Measurements from ENCODE around the gene LTBP1. TPM values are rescaled to one million over a fixed set of nuclear protein-coding genes. Genes with fewer than 3 reads are reported as not detected.

The LTBP1 gene
- total RNA-seq, 2 donors from 2014 or later = 2.2 to 33.8 TPM

- Mint-ChIP-seq H3K36me3 (ENCODE audit: low read depth) (no peaks in the 10 kb centered on the region), H3K4me3 (no peak overlapping the region), H3K27ac (no peak overlapping the region), H3K27me3 (peaks cover 38% of the 10 kb centered on the region), H3K4me1 (peaks cover 4% of the 10 kb centered on the region)
- no peaks in the 10 kb centered on the region for H3K9me3 ChIP-seq (ENCODE audit: control insufficient read depth, low read length, poor library complexity, severe bottlenecking)
- no peak for ATAC-seq
- DNase-seq = no peak
Observed at GRCh38 chr2:33134086-33134771, 187.5 kb downstream of the LTBP1 start.

- Mint-ChIP-seq H3K36me3 (ENCODE audit: low read depth) (no peaks in the 10 kb centered on the region), H3K27ac (no peak overlapping the region), H3K4me3 (no peak overlapping the region), H3K27me3 (peaks cover 42% of the 10 kb centered on the region), H3K4me1 (peaks cover 4% of the 10 kb centered on the region)
- ATAC-seq (no peak), DNase-seq (no peak)
- no peaks in the 10 kb centered on the region for H3K9me3 ChIP-seq (ENCODE audit: control insufficient read depth, low read length, poor library complexity, severe bottlenecking)
Observed at GRCh38 chr2:33134791-33135560, 188.2 kb downstream of the LTBP1 start.

- H3K9me3 ChIP-seq (ENCODE audit: control insufficient read depth, low read length, poor library complexity, severe bottlenecking) = no peaks in the 10 kb centered on the region
- peaks cover 4% of the 10 kb centered on the region for H3K4me1 Mint-ChIP-seq
- H3K36me3 Mint-ChIP-seq (ENCODE audit: low read depth) = no peaks in the 10 kb centered on the region
- H3K4me3 Mint-ChIP-seq = no peak overlapping the region
- DNase-seq = no peak
- no peak for ATAC-seq
- no peak overlapping the region for H3K27ac Mint-ChIP-seq
- peaks cover 38% of the 10 kb centered on the region for H3K27me3 Mint-ChIP-seq
Observed at GRCh38 chr2:33135645-33136044, 188.9 kb downstream of the LTBP1 start.

GRCh38 chr2:33136056-33136455 is 189.3 kb downstream of the LTBP1 start:
- Mint-ChIP-seq H3K36me3 (ENCODE audit: low read depth) (no peaks in the 10 kb centered on the region), H3K27me3 (peaks cover 34% of the 10 kb centered on the region), H3K4me1 (peaks cover 4% of the 10 kb centered on the region), H3K27ac (no peak overlapping the region), H3K4me3 (no peak overlapping the region)
- no peaks in the 10 kb centered on the region for H3K9me3 ChIP-seq (ENCODE audit: control insufficient read depth, low read length, poor library complexity, severe bottlenecking)
- ATAC-seq (no peak), DNase-seq (no peak)

- Mint-ChIP-seq H3K36me3 (ENCODE audit: low read depth) (no peaks in the 10 kb centered on the region), H3K4me1 (peaks cover 4% of the 10 kb centered on the region), H3K27me3 (peaks cover 31% of the 10 kb centered on the region), H3K27ac (no peak overlapping the region), H3K4me3 (no peak overlapping the region)
- DNase-seq = no peak
- no peaks in the 10 kb centered on the region for H3K9me3 ChIP-seq (ENCODE audit: control insufficient read depth, low read length, poor library complexity, severe bottlenecking)
- ATAC-seq = no peak
Observed at GRCh38 chr2:33136566-33136965, 189.8 kb downstream of the LTBP1 start.

- DNase-seq = no peak
- peaks cover 28% of the 10 kb centered on the region for H3K27me3 Mint-ChIP-seq
- no peaks in the 10 kb centered on the region for H3K9me3 ChIP-seq (ENCODE audit: control insufficient read depth, low read length, poor library complexity, severe bottlenecking)
- peaks cover 4% of the 10 kb centered on the region for H3K4me1 Mint-ChIP-seq
- no peak for ATAC-seq
- no peak overlapping the region for H3K4me3 Mint-ChIP-seq
- no peaks in the 10 kb centered on the region for H3K36me3 Mint-ChIP-seq (ENCODE audit: low read depth)
- H3K27ac Mint-ChIP-seq = no peak overlapping the region
Observed at GRCh38 chr2:33137331-33137730, 190.6 kb downstream of the LTBP1 start.

GRCh38 chr2:33139949-33140348 is 193.2 kb downstream of the LTBP1 start:
- Mint-ChIP-seq H3K36me3 (ENCODE audit: low read depth) (no peaks in the 10 kb centered on the region), H3K4me3 (no peak overlapping the region), H3K27ac (no peak overlapping the region), H3K27me3 (peaks cover 28% of the 10 kb centered on the region), H3K4me1 (no peaks in the 10 kb centered on the region)
- H3K9me3 ChIP-seq (ENCODE audit: control insufficient read depth, low read length, poor library complexity, severe bottlenecking) = no peaks in the 10 kb centered on the region
- ATAC-seq (no peak), DNase-seq (no peak)

GRCh38 chr2:33141476-33141875 is 194.7 kb downstream of the LTBP1 start:
- ATAC-seq (no peak), DNase-seq (no peak)
- peaks cover 29% of the 10 kb centered on the region for H3K27me3 Mint-ChIP-seq

GRCh38 chr2:33142810-33143209 is 196.1 kb downstream of the LTBP1 start:
- DNase-seq (no peak), ATAC-seq (no peak)
- Mint-ChIP-seq H3K27ac (no peak overlapping the region), H3K4me3 (no peak overlapping the region), H3K36me3 (ENCODE audit: low read depth) (no peaks in the 10 kb centered on the region), H3K27me3 (peaks cover 28% of the 10 kb centered on the region), H3K4me1 (no peaks in the 10 kb centered on the region)
- no peaks in the 10 kb centered on the region for H3K9me3 ChIP-seq (ENCODE audit: control insufficient read depth, low read length, poor library complexity, severe bottlenecking)

More at GRCh38 chr2:33141476-33141875, 194.7 kb downstream of the LTBP1 start:
- no peak overlapping the region for H3K27ac Mint-ChIP-seq
- no peak overlapping the region for H3K4me3 Mint-ChIP-seq
- no peaks in the 10 kb centered on the region for H3K36me3 Mint-ChIP-seq (ENCODE audit: low read depth)
- H3K4me1 Mint-ChIP-seq = no peaks in the 10 kb centered on the region
- H3K9me3 ChIP-seq (ENCODE audit: control insufficient read depth, low read length, poor library complexity, severe bottlenecking) = no peaks in the 10 kb centered on the region

GRCh38 chr2:33144243-33144642 is 197.5 kb downstream of the LTBP1 start:
- Mint-ChIP-seq H3K36me3 (ENCODE audit: low read depth) (no peaks in the 10 kb centered on the region), H3K27ac (no peak overlapping the region), H3K27me3 (peaks cover 27% of the 10 kb centered on the region), H3K4me1 (no peaks in the 10 kb centered on the region), H3K4me3 (no peak overlapping the region)
- ATAC-seq (no peak), DNase-seq (no peak)
- no peaks in the 10 kb centered on the region for H3K9me3 ChIP-seq (ENCODE audit: control insufficient read depth, low read length, poor library complexity, severe bottlenecking)

GRCh38 chr2:33145459-33145858 is 198.7 kb downstream of the LTBP1 start:
- no peaks in the 10 kb centered on the region for H3K4me1 Mint-ChIP-seq
- H3K9me3 ChIP-seq (ENCODE audit: control insufficient read depth, low read length, poor library complexity, severe bottlenecking) = no peaks in the 10 kb centered on the region
- ATAC-seq (no peak), DNase-seq (no peak)
- no peak overlapping the region for H3K4me3 Mint-ChIP-seq
- H3K36me3 Mint-ChIP-seq (ENCODE audit: low read depth) = no peaks in the 10 kb centered on the region
- peaks cover 24% of the 10 kb centered on the region for H3K27me3 Mint-ChIP-seq
- H3K27ac Mint-ChIP-seq = no peak overlapping the region

GRCh38 chr2:33146102-33146501 is 199.3 kb downstream of the LTBP1 start:
- Mint-ChIP-seq H3K27ac (no peak overlapping the region), H3K4me3 (no peak overlapping the region), H3K36me3 (ENCODE audit: low read depth) (no peaks in the 10 kb centered on the region), H3K4me1 (no peaks in the 10 kb centered on the region), H3K27me3 (peaks cover 24% of the 10 kb centered on the region)
- no peak for DNase-seq
- H3K9me3 ChIP-seq (ENCODE audit: control insufficient read depth, low read length, poor library complexity, severe bottlenecking) = no peaks in the 10 kb centered on the region
- no peak for ATAC-seq

GRCh38 chr2:33153008-33153407 is 206.3 kb downstream of the LTBP1 start:
- Mint-ChIP-seq H3K36me3 (ENCODE audit: low read depth) (no peaks in the 10 kb centered on the region), H3K4me1 (no peaks in the 10 kb centered on the region), H3K27me3 (peaks cover 5% of the 10 kb centered on the region), H3K4me3 (no peak overlapping the region), H3K27ac (no peak overlapping the region)
- DNase-seq (no peak), ATAC-seq (no peak)
- H3K9me3 ChIP-seq (ENCODE audit: control insufficient read depth, low read length, poor library complexity, severe bottlenecking) = no peaks in the 10 kb centered on the region
